Pancreas (tissue), 10 donors: Measurements from ENCODE around the gene DEPDC1. TPM values are rescaled to one million over a fixed set of nuclear protein-coding genes. Genes with fewer than 3 reads are reported as not detected.
"Not testable (repeated sequence)": the region's sequence is repeated elsewhere in the genome, so short reads cannot be mapped to it uniquely, and the experiment has no call there.

Experiments
- ATAC-seq, 4 donors: fragments of 200-7000 bp; cut with Tn5 transposase; one replicate each; pipeline versions ENCODE4 v1.8.0 to v1.9.1; 2020; ENCODE audit warnings: mild to moderate bottlenecking in 4 of 4, moderate library complexity in 4 of 4
- DNase-seq, 6 donors: peaks; one replicate each; pipeline ENCODE4 v3.0.0-alpha.2; 2020
- FAIRE-seq: peaks from 2 replicates; lab custom pipeline; 2012; peaks lifted over from hg19 to GRCh38; lab: Jason Lieb, UNC
- H3K27ac ChIP-seq, 4 donors: fragments of 200-600 bp; sonication (generic); 1 replicate in 3 of 4; 2 replicates in 1 of 4; pipeline versions ENCODE4 v1.5.0 to v1.8.0; 2020
- H3K27me3 ChIP-seq, 4 donors: fragments of 200-600 bp; one replicate each; pipeline ENCODE4 v1.8.0; 2021
- H3K36me3 ChIP-seq, 3 donors: fragments of 200-600 bp; sonication (generic) in 1 of 3; one replicate each; pipeline versions ENCODE4 v1.5.0 to v1.8.0; 2020 to 2021
- H3K4me1 ChIP-seq, 3 donors: fragments of 200-600 bp; one replicate each; pipeline ENCODE4 v1.8.0; 2021
- H3K4me3 ChIP-seq, 4 donors: fragments of 200-600 bp; sonication (generic) in 2 of 4; one replicate each; pipeline versions ENCODE4 v1.5.0 to v1.8.0; 2020 to 2021
- H3K9me3 ChIP-seq, 4 donors: fragments of 200-600 bp; one replicate each; pipeline ENCODE4 v1.8.0; 2021
- CTCF ChIP-seq, 4 donors: fragments of 200-600 bp; sonication (generic) in 3 of 4; IDR thresholded peaks; one replicate each; pipeline versions ENCODE4 v1.5.0 to v1.8.0; 2021; ENCODE audit warnings: antibody characterized with exemption in 4 of 4
- WGBS, 2 donors: extraction: QIAGEN DNeasy Blood & Tissue Kit; methylation state at CpG; one replicate each; pipeline ENCODE4 v1.1.7; 2013; 5-methylcytosine and 5-hydroxymethylcytosine counted together
- intact Hi-C, 3 donors: fragments of 100-400 bp; cut with DNase I; formaldehyde crosslinking; loops; one replicate each; pipeline versions ENCODE4 v1.11.1 to v1.14.2; 2022
- polyA plus RNA-seq, 2 donors: library from polyadenylated mRNA; stranded (reverse); fragments of 200-250 nt; gene quantifications; one replicate each; pipeline ENCODE4 v1.2.3, GENCODE V29; 2013
- total RNA-seq, 6 donors: library from RNA; stranded (reverse); fragmentation: NEBNext Ultra II Directional in 4 of 6; extraction: Animal tissue kit (Norgen Biotek cat#: 25700) in 4 of 6; gene quantifications; one replicate each; pipeline versions ENCODE4 v1.2.1 to v1.2.4, GENCODE V29; 2021 to 2023
- donor health status: healthy with polysubstance abuse.
- donor health status: DM: no; HTN: no; CAD: no; lungs with moderate emphysema.
- donor health status: DM: no; HTN: no; CAD: no.
- donor health status: control.
- donor health status: control.
- donor health status: Bipolar disorder and iron deficiency.
- donor health status: DM: yes; HTN: yes; CAD: no.
- donor health status: DM: no; HTN: no; CAD: no.
- donor health status: DM: no; HTN: no; CAD: no.
- donor health status: DM: yes; HTN: yes; CAD: no.

Gene DEPDC1
- total and polyA plus RNA-seq, 8 donors: 0.02 to 0.31 (median 0.10) TPM; not detected in 2

DNA sequence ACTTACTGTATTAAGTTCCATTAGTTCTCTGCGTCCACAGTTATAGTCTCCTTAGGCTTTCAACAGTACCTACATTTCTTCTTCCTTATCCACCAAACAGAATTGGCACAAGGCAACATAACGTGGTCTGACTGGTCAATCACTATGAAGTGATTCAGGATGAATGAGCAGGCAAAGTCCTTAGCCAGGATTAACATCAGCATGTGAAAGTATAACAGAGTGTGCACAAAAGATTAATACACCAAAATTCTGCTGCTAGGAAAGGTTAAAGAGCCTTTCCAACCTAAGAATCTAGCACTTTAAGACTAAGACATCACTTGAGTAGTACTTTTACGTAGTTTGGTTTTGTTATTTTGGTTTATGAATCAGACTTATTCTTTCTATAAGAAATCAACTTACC lies 15.8 kb downstream of the DEPDC1 start:
- no peak overlapping the region for H3K27ac ChIP-seq
- no peaks in the 10 kb centered on the region for H3K27me3 ChIP-seq
- H3K4me3 ChIP-seq: no peak overlapping the region
- 95 to 96% methylated on average over 3 of the region's 3 CpGs for WGBS, 2 donors
- FAIRE-seq (no peak), ATAC-seq (no peak), DNase-seq (no peak)
- TF ChIP-seq CTCF (IDR thresholded peaks at IDR 0.05): no peak
- H3K36me3 ChIP-seq: no peaks in the 10 kb centered on the region
- intact Hi-C loops: no loop called here
- no peaks in the 10 kb centered on the region for H3K9me3 ChIP-seq
- H3K4me1 ChIP-seq: no peaks in the 10 kb centered on the region

GRCh38 chr1:68479501-68479900 lies 17.4 kb downstream of the DEPDC1 start:
- no peaks in the 10 kb centered on the region for H3K9me3 ChIP-seq
- FAIRE-seq: no peak
- no peaks in the 10 kb centered on the region for H3K4me1 ChIP-seq
- no peak overlapping the region for H3K4me3 ChIP-seq
- no peak overlapping the region for H3K27ac ChIP-seq
- WGBS, 2 donors: 97 to 98% methylated on average over 2 of the region's 2 CpGs
- no peak for ATAC-seq
- no peak for DNase-seq
- H3K36me3 ChIP-seq: no peaks in the 10 kb centered on the region
- no peak for TF ChIP-seq CTCF (IDR thresholded peaks at IDR 0.05)
- intact Hi-C loops: no loop called here
- H3K27me3 ChIP-seq: no peaks in the 10 kb centered on the region

DNA sequence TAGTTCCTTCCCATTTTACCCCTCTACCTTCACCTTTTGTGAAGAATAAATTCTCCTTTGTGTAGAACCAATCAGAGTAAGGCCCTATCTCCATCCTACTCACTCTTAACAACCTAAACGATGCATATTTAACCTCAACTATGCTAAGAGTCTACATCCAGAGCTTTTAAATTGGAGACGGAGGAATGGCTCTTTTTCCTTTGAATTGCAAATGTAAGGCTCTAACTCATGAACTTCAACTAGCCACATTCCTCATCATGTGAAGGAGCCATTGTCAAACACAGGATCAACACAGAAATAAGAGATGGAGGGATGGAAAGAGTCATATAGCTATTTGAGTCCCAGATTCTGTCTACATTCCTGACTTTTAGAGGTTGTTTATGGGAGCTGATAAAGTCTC lies 18.2 kb downstream of the DEPDC1 start:
- no peaks in the 10 kb centered on the region for H3K4me1 ChIP-seq
- ATAC-seq (no peak), DNase-seq (no peak), FAIRE-seq (no peak)
- H3K36me3 ChIP-seq: no peaks in the 10 kb centered on the region
- no peak overlapping the region for H3K4me3 ChIP-seq
- no peak overlapping the region for H3K27ac ChIP-seq
- 94 to 97% methylated on average over 2 of the region's 2 CpGs for WGBS, 2 donors
- intact Hi-C loops: no loop called here
- H3K27me3 ChIP-seq: no peaks in the 10 kb centered on the region
- H3K9me3 ChIP-seq: no peaks in the 10 kb centered on the region
- no peak for TF ChIP-seq CTCF (IDR thresholded peaks at IDR 0.05)

DNA sequence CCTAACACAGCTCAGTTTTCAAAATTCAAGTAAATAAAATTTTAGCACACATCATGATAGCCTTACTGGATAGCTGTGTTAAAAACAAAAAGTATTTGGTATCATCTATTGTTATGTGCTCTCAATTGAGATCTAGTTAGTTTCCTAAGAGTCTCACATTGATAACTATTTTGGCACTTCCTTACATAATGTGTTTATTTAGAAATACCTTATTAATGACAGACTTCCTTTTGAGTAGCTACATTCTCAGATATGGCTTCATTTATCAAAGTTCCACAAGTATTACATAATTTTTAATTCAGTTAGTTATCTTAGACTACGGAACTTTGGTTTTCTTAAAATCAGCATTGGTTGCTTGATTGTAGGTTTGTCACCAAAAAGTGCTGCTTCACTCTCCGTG lies 20.3 kb downstream of the DEPDC1 start:
- H3K4me3 ChIP-seq, ATAC-seq, H3K4me1 ChIP-seq, intact Hi-C loops, H3K27me3 ChIP-seq, DNase-seq, H3K36me3 ChIP-seq, H3K9me3 ChIP-seq, H3K27ac ChIP-seq: not testable (repeated sequence)
- peak; percentile 81 for FAIRE-seq
- WGBS, 2 donors: 54% methylated on average over 2 of the region's 2 CpGs

DNA sequence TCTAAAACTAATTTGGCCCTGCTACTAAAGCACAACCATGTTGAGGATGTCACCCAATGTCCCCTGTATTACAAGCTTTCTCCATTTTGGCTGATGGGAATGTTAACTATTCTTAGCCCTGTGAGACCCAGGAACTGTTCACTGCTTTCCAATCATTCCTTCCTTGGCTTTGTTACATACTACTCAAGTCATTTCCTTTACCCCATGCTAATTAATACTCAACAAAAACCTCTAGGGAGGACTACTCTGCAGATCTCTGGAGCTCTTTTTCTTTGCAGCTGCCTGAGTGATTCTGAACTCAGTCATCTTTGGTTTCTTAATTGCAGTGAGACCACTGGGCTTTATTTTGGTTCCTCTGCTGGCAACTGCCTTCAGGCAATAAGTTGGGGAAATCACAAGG lies 23.8 kb downstream of the DEPDC1 start:
- intact Hi-C loops: no loop called here
- DNase-seq (no peak), FAIRE-seq (no peak), ATAC-seq (no peak)
- Histone ChIP-seq H3K27me3 (no peaks in the 10 kb centered on the region), H3K4me3 (no peak overlapping the region), H3K9me3 (no peaks in the 10 kb centered on the region), H3K27ac (no peak overlapping the region), H3K4me1 (no peaks in the 10 kb centered on the region), H3K36me3 (no peaks in the 10 kb centered on the region)
- no peak for TF ChIP-seq CTCF (IDR thresholded peaks at IDR 0.05)
